ENCODE data around the gene RERE.

Gene RERE

DNA sequence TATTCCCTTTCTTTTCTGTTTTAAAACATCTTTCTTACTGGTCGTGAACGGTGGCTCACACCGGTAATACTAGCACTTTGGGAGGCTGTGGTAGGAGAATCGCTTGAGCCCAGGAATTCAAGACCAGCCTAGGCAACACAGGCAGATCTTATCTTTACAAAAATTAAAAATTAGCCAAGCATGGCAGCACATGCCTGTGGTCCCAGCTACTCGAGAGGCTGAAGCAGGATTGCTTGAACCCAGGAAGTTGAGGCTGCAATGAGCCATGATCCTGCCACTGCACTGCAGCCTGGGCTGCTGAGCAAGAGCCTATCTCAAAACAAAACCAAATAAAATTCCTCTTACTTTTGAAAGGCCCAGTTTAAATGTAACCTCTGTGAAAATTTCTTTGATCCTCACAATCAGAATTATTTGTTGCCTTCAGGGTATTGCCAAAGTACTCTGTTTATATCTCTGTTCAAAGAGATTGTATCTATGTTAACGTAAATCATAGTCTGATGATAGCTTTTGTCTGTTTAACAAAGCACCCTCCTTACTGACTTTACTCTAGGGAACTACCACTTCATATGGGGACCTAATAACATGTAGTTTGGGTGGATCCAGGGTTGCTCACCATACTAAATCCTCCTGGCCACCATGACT lies 71.6 kb downstream of the RERE start:
- H3K27ac ChIP-seq (ENCODE audit: insufficient read depth, low read length, poor library complexity, severe bottlenecking) = no peak overlapping the region
- H3K4me3 ChIP-seq (ENCODE audit: insufficient read depth, low read depth, low read length, poor library complexity, severe bottlenecking) = no peak overlapping the region
- no peak for DNase-seq
- H3K9me3 ChIP-seq (ENCODE audit: control insufficient read depth, low read length) = no peaks in the 10 kb centered on the region
- no peaks in the 10 kb centered on the region for H3K36me3 ChIP-seq (ENCODE audit: control insufficient read depth, insufficient read depth, low read length)
- no peaks in the 10 kb centered on the region for H3K27me3 ChIP-seq (replicated peaks; ENCODE audit: control insufficient read depth, insufficient read depth, low read length, poor library complexity, severe bottlenecking)
- H3K4me1 ChIP-seq (ENCODE audit: control insufficient read depth, insufficient read depth, low read length, poor library complexity, severe bottlenecking) = no peaks in the 10 kb centered on the region

DNA sequence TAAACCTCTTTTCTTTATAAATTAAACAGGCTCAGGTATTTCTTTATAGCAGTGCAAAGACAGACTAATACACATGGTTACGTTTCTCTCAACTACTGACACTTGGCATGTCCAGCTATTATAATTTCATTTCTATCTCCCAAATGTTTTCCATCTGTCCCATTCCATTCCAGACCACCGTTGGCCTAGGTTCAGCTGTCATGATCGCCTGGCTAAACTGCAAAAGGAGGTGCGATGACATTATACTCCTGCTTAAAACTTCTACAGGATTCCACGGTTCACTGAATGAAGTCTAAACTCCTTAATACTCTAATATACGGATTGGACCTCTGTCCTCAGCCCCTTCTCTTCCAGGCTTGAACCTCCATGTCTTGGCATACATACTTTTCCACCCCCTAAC lies 72.1 kb downstream of the RERE start:
- no peaks in the 10 kb centered on the region for H3K27me3 ChIP-seq (replicated peaks; ENCODE audit: control insufficient read depth, insufficient read depth, low read length, poor library complexity, severe bottlenecking)
- H3K4me3 ChIP-seq (ENCODE audit: insufficient read depth, low read depth, low read length, poor library complexity, severe bottlenecking) = no peak overlapping the region
- DNase-seq = no peak
- H3K36me3 ChIP-seq (ENCODE audit: control insufficient read depth, insufficient read depth, low read length) = no peaks in the 10 kb centered on the region
- H3K9me3 ChIP-seq (ENCODE audit: control insufficient read depth, low read length) = no peaks in the 10 kb centered on the region
- no peaks in the 10 kb centered on the region for H3K4me1 ChIP-seq (ENCODE audit: control insufficient read depth, insufficient read depth, low read length, poor library complexity, severe bottlenecking)
- no peak overlapping the region for H3K27ac ChIP-seq (ENCODE audit: insufficient read depth, low read length, poor library complexity, severe bottlenecking)

DNA sequence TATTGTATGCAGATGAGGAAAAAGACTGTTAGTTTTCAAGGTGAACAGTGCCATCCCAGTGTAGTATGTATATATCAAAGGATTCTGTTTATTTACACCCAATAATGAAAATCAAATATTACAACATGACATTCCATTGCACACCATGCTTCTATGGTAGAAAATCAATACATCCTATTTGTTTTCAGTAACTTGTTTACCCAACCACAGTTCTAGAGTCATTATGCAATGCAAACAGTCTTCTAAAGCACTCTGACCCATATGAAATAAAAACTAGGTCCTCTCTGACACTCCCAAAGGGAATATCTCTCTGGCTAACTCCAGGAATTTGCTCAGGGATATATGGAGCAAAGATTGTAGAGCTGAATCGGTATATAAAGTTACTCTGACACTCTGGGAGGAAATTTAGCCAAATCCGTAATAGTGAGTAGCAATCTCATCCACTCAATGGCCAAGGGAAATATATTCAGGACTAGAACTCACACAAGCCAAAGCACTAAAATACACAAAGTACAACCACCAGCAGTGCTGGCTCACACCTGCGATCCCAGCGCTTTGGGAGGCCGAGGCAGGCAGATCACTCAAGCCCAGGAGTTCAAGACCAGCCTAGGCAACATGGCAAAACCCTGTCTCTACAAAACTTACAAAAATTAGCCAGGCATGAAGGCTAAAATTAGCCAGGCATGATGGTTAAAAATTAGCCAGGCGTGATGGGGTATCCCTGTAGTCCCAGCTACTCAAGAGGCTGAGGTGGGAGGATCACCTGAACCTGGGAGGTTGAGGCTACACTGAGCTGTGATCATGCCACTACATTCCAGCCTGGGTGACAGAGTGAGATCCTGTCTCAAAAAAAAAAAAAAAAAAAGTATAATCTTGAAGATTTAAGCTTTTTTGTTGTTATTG lies 75.2 kb downstream of the RERE start:
- Histone ChIP-seq H3K36me3 (ENCODE audit: control insufficient read depth, insufficient read depth, low read length) (no peaks in the 10 kb centered on the region), H3K9me3 (ENCODE audit: control insufficient read depth, low read length) (no peaks in the 10 kb centered on the region), H3K27ac (ENCODE audit: insufficient read depth, low read length, poor library complexity, severe bottlenecking) (no peak overlapping the region), H3K27me3 (replicated peaks; ENCODE audit: control insufficient read depth, insufficient read depth, low read length, poor library complexity, severe bottlenecking) (no peaks in the 10 kb centered on the region), H3K4me1 (ENCODE audit: control insufficient read depth, insufficient read depth, low read length, poor library complexity, severe bottlenecking) (no peaks in the 10 kb centered on the region), H3K4me3 (ENCODE audit: insufficient read depth, low read depth, low read length, poor library complexity, severe bottlenecking) (no peak overlapping the region)
- no peak for DNase-seq

DNA sequence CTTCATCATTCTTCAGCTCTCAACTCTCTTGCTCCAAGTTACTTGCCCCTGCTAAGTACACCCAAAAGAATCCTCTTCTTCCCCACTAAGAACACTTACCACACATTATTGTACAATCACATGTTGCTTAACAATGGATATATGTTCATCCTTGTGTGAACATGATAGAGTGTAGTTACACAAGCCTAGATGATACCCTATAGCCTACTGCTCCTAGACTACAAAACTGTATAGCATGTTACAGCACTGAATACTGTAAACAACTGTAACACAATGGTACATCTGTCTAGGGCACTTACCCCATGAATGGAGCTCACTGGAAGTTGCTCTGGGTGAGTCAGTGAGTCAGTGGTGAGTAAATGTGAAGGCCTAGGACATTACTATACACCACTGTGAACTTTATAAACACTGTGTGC lies 77.4 kb downstream of the RERE start:
- DNase-seq = no peak

DNA sequence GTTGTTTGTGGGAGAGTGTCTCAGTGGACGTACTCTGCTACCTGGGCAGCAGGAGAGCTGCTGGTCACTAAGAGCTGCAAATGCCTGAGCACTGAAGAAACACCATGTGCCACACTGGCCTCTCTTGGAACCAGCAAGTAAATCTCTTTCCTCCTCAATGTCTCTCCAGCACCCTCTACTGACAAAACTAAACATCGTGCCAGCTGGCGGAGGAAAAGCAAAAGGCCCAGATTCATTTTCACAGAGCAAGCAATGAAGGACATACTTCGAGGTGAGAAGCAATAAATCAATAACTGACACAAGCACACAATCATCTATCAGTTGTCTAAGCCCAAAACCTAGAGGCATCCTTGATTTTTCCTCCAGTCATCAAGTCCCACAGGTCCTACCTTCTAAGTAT lies 78.1 kb downstream of the RERE start:
- no peak for DNase-seq
- no peaks in the 10 kb centered on the region for H3K4me1 ChIP-seq (ENCODE audit: control insufficient read depth, insufficient read depth, low read length, poor library complexity, severe bottlenecking)
- H3K27me3 ChIP-seq (replicated peaks; ENCODE audit: control insufficient read depth, insufficient read depth, low read length, poor library complexity, severe bottlenecking) = no peaks in the 10 kb centered on the region
- H3K9me3 ChIP-seq (ENCODE audit: control insufficient read depth, low read length) = no peaks in the 10 kb centered on the region
- H3K36me3 ChIP-seq (ENCODE audit: control insufficient read depth, insufficient read depth, low read length) = no peaks in the 10 kb centered on the region
- no peak overlapping the region for H3K4me3 ChIP-seq (ENCODE audit: insufficient read depth, low read depth, low read length, poor library complexity, severe bottlenecking)
- no peak overlapping the region for H3K27ac ChIP-seq (ENCODE audit: insufficient read depth, low read length, poor library complexity, severe bottlenecking)

More for the DNA sequence above, 77.4 kb downstream of the RERE start:
- Histone ChIP-seq H3K4me3 (ENCODE audit: insufficient read depth, low read depth, low read length, poor library complexity, severe bottlenecking) (no peak overlapping the region), H3K36me3 (ENCODE audit: control insufficient read depth, insufficient read depth, low read length) (no peaks in the 10 kb centered on the region), H3K9me3 (ENCODE audit: control insufficient read depth, low read length) (no peaks in the 10 kb centered on the region), H3K27me3 (replicated peaks; ENCODE audit: control insufficient read depth, insufficient read depth, low read length, poor library complexity, severe bottlenecking) (no peaks in the 10 kb centered on the region), H3K27ac (ENCODE audit: insufficient read depth, low read length, poor library complexity, severe bottlenecking) (no peak overlapping the region), H3K4me1 (ENCODE audit: control insufficient read depth, insufficient read depth, low read length, poor library complexity, severe bottlenecking) (no peaks in the 10 kb centered on the region)

DNA sequence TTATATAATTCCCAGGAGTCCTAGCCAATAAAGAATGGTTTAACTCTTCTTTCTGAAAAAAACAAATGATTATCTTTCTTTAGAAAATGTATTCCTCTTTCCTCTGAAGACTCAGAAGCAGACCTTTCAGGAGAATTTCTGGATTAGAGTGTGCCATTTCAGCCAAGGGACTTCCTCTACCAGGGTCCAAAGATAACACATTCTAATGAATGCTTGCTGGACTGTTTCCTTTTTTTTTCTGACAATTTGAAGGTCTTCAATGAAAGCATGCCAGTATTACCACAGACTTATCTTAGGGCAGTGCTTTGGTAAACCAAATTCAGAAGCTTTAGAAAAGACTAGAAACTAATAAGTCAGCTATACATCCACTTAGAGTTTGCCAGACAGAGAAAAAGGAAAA lies 80.5 kb downstream of the RERE start:
- Histone ChIP-seq H3K27ac (ENCODE audit: insufficient read depth, low read length, poor library complexity, severe bottlenecking) (no peak overlapping the region), H3K4me1 (ENCODE audit: control insufficient read depth, insufficient read depth, low read length, poor library complexity, severe bottlenecking) (no peaks in the 10 kb centered on the region), H3K4me3 (ENCODE audit: insufficient read depth, low read depth, low read length, poor library complexity, severe bottlenecking) (no peak overlapping the region)

DNA sequence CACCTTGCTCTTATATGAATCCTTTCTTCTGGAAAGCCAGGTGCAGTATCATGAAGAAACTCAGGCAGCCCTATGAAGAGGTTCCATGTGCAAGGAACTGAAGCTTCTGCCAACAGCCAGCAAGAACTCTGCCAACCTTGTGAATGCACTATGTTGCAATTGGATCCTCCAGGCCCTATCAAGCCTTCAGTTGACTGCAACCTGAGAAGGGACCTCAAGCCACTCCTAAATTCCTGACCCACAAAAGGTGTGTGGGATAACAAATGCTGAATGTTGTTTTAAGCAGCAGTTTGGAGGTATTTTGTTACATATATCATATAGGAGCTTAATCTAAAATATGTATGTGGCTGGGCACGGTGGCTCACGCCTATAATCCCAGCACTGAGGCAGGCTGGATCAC lies 84.0 kb downstream of the RERE start:
- H3K36me3 ChIP-seq (ENCODE audit: control insufficient read depth, insufficient read depth, low read length) = no peaks in the 10 kb centered on the region
- H3K27me3 ChIP-seq (replicated peaks; ENCODE audit: control insufficient read depth, insufficient read depth, low read length, poor library complexity, severe bottlenecking) = no peaks in the 10 kb centered on the region
- H3K9me3 ChIP-seq (ENCODE audit: control insufficient read depth, low read length) = no peaks in the 10 kb centered on the region
- no peak for DNase-seq
- no peak overlapping the region for H3K27ac ChIP-seq (ENCODE audit: insufficient read depth, low read length, poor library complexity, severe bottlenecking)
- H3K4me3 ChIP-seq (ENCODE audit: insufficient read depth, low read depth, low read length, poor library complexity, severe bottlenecking) = no peak overlapping the region
- no peaks in the 10 kb centered on the region for H3K4me1 ChIP-seq (ENCODE audit: control insufficient read depth, insufficient read depth, low read length, poor library complexity, severe bottlenecking)

More for the DNA sequence above, 80.5 kb downstream of the RERE start:
- H3K36me3 ChIP-seq (ENCODE audit: control insufficient read depth, insufficient read depth, low read length) = no peaks in the 10 kb centered on the region
- DNase-seq = no peak
- H3K9me3 ChIP-seq (ENCODE audit: control insufficient read depth, low read length) = no peaks in the 10 kb centered on the region
- no peaks in the 10 kb centered on the region for H3K27me3 ChIP-seq (replicated peaks; ENCODE audit: control insufficient read depth, insufficient read depth, low read length, poor library complexity, severe bottlenecking)

DNA sequence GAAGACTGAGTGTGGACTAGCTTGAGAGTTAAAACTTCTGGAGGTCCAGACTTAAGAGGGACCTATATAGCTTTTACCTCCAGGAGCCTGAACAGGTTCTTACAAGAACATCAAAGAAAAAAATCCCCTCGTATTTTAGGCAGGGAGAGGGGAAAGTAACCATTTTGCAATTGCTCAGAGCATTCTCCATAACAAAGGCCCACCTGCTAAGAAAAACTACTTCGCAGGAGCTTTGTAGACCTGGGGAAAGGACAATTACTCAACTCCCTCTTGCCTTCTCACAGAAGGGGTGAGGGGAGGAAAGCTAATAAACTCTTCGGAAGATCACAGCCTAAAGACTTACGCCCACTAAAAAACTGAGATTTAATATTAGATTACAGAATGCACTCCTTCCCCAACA lies 86.3 kb downstream of the RERE start:
- Histone ChIP-seq H3K27ac (ENCODE audit: insufficient read depth, low read length, poor library complexity, severe bottlenecking) (no peak overlapping the region), H3K4me1 (ENCODE audit: control insufficient read depth, insufficient read depth, low read length, poor library complexity, severe bottlenecking) (no peaks in the 10 kb centered on the region), H3K36me3 (ENCODE audit: control insufficient read depth, insufficient read depth, low read length) (no peaks in the 10 kb centered on the region), H3K4me3 (ENCODE audit: insufficient read depth, low read depth, low read length, poor library complexity, severe bottlenecking) (no peak overlapping the region), H3K9me3 (ENCODE audit: control insufficient read depth, low read length) (no peaks in the 10 kb centered on the region), H3K27me3 (replicated peaks; ENCODE audit: control insufficient read depth, insufficient read depth, low read length, poor library complexity, severe bottlenecking) (no peaks in the 10 kb centered on the region)
- DNase-seq = no peak

DNA sequence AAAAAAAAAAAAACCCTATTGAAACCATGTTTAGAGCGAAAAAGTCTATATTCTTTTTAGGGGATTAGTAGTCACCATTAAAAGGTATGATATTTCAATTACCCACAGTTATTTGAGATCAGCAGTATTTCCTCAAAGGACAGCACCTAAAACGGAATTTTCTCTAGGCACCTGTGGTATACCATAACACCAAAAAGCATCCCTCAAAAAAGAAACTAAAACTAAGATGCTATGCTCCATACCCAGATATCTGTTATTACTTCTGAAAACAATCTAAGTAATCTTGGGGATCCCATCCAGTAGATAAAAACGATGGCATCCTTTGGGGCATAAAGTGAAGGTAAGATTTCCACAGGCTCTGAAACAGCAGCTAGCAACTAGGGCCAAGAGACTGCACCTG lies 89.0 kb downstream of the RERE start:
- Histone ChIP-seq H3K27me3 (replicated peaks; ENCODE audit: control insufficient read depth, insufficient read depth, low read length, poor library complexity, severe bottlenecking) (no peaks in the 10 kb centered on the region), H3K36me3 (ENCODE audit: control insufficient read depth, insufficient read depth, low read length) (no peaks in the 10 kb centered on the region), H3K27ac (ENCODE audit: insufficient read depth, low read length, poor library complexity, severe bottlenecking) (no peak overlapping the region), H3K4me1 (ENCODE audit: control insufficient read depth, insufficient read depth, low read length, poor library complexity, severe bottlenecking) (no peaks in the 10 kb centered on the region), H3K4me3 (ENCODE audit: insufficient read depth, low read depth, low read length, poor library complexity, severe bottlenecking) (no peak overlapping the region), H3K9me3 (ENCODE audit: control insufficient read depth, low read length) (no peaks in the 10 kb centered on the region)
- no peak for DNase-seq

DNA sequence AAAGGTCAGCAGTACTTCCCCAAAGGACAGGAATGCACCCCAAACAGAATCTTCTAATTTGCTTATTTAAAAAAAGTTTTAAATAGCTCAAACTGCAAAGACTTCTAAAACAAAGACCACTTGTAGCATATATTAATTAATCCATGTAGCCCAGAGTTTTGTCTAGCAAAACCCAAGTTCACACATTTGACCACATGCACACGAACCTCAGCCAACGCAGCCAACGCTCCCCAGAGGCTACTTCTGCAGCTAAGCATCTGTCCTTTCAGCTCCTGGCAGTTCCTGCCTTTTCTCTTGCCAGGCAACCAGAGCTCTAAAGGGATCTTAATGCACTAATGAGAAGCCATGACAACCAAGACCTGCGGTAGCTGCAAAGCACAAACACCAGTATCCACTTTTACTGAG lies 89.6 kb downstream of the RERE start:
- Histone ChIP-seq H3K36me3 (ENCODE audit: control insufficient read depth, insufficient read depth, low read length) (no peaks in the 10 kb centered on the region), H3K4me1 (ENCODE audit: control insufficient read depth, insufficient read depth, low read length, poor library complexity, severe bottlenecking) (no peaks in the 10 kb centered on the region), H3K27me3 (replicated peaks; ENCODE audit: control insufficient read depth, insufficient read depth, low read length, poor library complexity, severe bottlenecking) (no peaks in the 10 kb centered on the region), H3K4me3 (ENCODE audit: insufficient read depth, low read depth, low read length, poor library complexity, severe bottlenecking) (no peak overlapping the region), H3K27ac (ENCODE audit: insufficient read depth, low read length, poor library complexity, severe bottlenecking) (no peak overlapping the region), H3K9me3 (ENCODE audit: control insufficient read depth, low read length) (no peaks in the 10 kb centered on the region)
- DNase-seq = no peak

Measured in effector memory CD4-positive, alpha-beta T cell (primary cell).